SJCRH30 (cell line): ENCODE data around the gene ANO7. TPM values are rescaled to one million over a fixed set of nuclear protein-coding genes. Genes with fewer than 3 reads are reported as not detected.

ENCODE experiments used
- DNase-seq, 2 experiments: peaks; one replicate each; pipeline ENCODE4 v3.0.0-alpha.2; 2015 to 2020
- H3K27ac ChIP-seq: fragments of 250-450 bp; sonication (Bioruptor Pico); 2 replicates; pipeline ENCODE4 v1.5.1; 2020; ENCODE audit warnings: mild to moderate bottlenecking, moderate library complexity
- H3K27me3 ChIP-seq: fragments of 250-450 bp; sonication (Bioruptor Pico); 2 replicates; pipeline ENCODE4 v1.5.1; 2020; ENCODE audit warnings: mild to moderate bottlenecking, moderate library complexity
- H3K36me3 ChIP-seq: fragments of 250-450 bp; sonication (Bioruptor Pico); 2 replicates; pipeline ENCODE4 v1.5.1; 2020; ENCODE audit warnings: mild to moderate bottlenecking, moderate library complexity
- H3K4me1 ChIP-seq: fragments of 250-450 bp; sonication (Bioruptor Pico); 2 replicates; pipeline ENCODE4 v1.5.1; 2020; ENCODE audit warnings: mild to moderate bottlenecking, moderate library complexity
- H3K4me3 ChIP-seq: fragments of 250-450 bp; sonication (Bioruptor Pico); 2 replicates; pipeline ENCODE4 v1.5.1; 2020; ENCODE audit warnings: mild to moderate bottlenecking, moderate library complexity
- H3K9me3 ChIP-seq: fragments of 250-450 bp; sonication (Bioruptor Pico); replicated peaks from 2 replicates; pipeline ENCODE4 v1.5.1; 2020; ENCODE audit warnings: mild to moderate bottlenecking, moderate library complexity
- total RNA-seq: library from RNA; depleted of rRNA; stranded (reverse); fragments of >200 nt; shearing (Covaris generic); gene quantifications from 2 replicates; pipeline ENCODE4 v1.2.3, GENCODE V29; 2014

ANO7 gene
- total RNA-seq, 1 experiment from 2014 or later = 2.3 TPM

- Histone ChIP-seq H3K27ac (no peak overlapping the region), H3K4me3 (no peak overlapping the region), H3K36me3 (peaks cover 87% of the 10 kb centered on the region), H3K9me3 (no peaks in the 10 kb centered on the region), H3K27me3 (no peaks in the 10 kb centered on the region), H3K4me1 (no peaks in the 10 kb centered on the region)
- no peak for DNase-seq
These were observed 73.2 kb downstream of the ANO7 start for GRCh38 chr2:241261628-241262027.

- H3K4me1 ChIP-seq = no peaks in the 10 kb centered on the region
- no peak for DNase-seq
- H3K4me3 ChIP-seq = no peak overlapping the region
- H3K27me3 ChIP-seq = no peaks in the 10 kb centered on the region
- no peaks in the 10 kb centered on the region for H3K9me3 ChIP-seq
- peaks cover 84% of the 10 kb centered on the region for H3K36me3 ChIP-seq
- no peak overlapping the region for H3K27ac ChIP-seq
These were observed 74.6 kb downstream of the ANO7 start for GRCh38 chr2:241263061-241263460.

- DNase-seq = no peak
- no peak overlapping the region for H3K4me3 ChIP-seq
- H3K27ac ChIP-seq = no peak overlapping the region
- H3K4me1 ChIP-seq = no peaks in the 10 kb centered on the region
- H3K27me3 ChIP-seq = no peaks in the 10 kb centered on the region
- H3K9me3 ChIP-seq = no peaks in the 10 kb centered on the region
- H3K36me3 ChIP-seq = peaks cover 76% of the 10 kb centered on the region
These were observed 77.0 kb downstream of the ANO7 start for GRCh38 chr2:241265506-241265905.

- Histone ChIP-seq H3K4me1 (peaks cover 4% of the 10 kb centered on the region), H3K27ac (no peak overlapping the region), H3K36me3 (peaks cover 59% of the 10 kb centered on the region), H3K9me3 (no peaks in the 10 kb centered on the region), H3K27me3 (no peaks in the 10 kb centered on the region), H3K4me3 (no peak overlapping the region)
- DNase-seq = no peak
These were observed 79.0 kb downstream of the ANO7 start for GRCh38 chr2:241267249-241268067.

- Histone ChIP-seq H3K4me3 (no peak overlapping the region), H3K9me3 (no peaks in the 10 kb centered on the region), H3K27ac (no peak overlapping the region), H3K27me3 (no peaks in the 10 kb centered on the region), H3K4me1 (peaks cover 4% of the 10 kb centered on the region), H3K36me3 (peaks cover 51% of the 10 kb centered on the region)
- no peak for DNase-seq
These were observed 79.8 kb downstream of the ANO7 start for GRCh38 chr2:241268306-241268705.

GRCh38 chr2:241268716-241269445 is 80.4 kb downstream of the ANO7 start:
- peaks cover 45% of the 10 kb centered on the region for H3K36me3 ChIP-seq
- H3K9me3 ChIP-seq = no peaks in the 10 kb centered on the region
- H3K4me3 ChIP-seq = no peak overlapping the region
- DNase-seq = no peak
- H3K4me1 ChIP-seq = peaks cover 4% of the 10 kb centered on the region
- no peak overlapping the region for H3K27ac ChIP-seq
- H3K27me3 ChIP-seq = no peaks in the 10 kb centered on the region

GRCh38 chr2:241269707-241270520 is 81.4 kb downstream of the ANO7 start:
- no peak overlapping the region for H3K27ac ChIP-seq
- H3K27me3 ChIP-seq = no peaks in the 10 kb centered on the region
- peaks cover 38% of the 10 kb centered on the region for H3K36me3 ChIP-seq
- H3K4me3 ChIP-seq = no peak overlapping the region
- DNase-seq = no peak
- no peaks in the 10 kb centered on the region for H3K9me3 ChIP-seq
- peaks cover 4% of the 10 kb centered on the region for H3K4me1 ChIP-seq

- peaks cover 4% of the 10 kb centered on the region for H3K4me1 ChIP-seq
- H3K9me3 ChIP-seq = 0 out of 2 replicates have a peak, but pooled peaks cover 1% of the 10 kb centered on the region
- H3K27me3 ChIP-seq = no peaks in the 10 kb centered on the region
- no peak overlapping the region for H3K27ac ChIP-seq
- H3K4me3 ChIP-seq = no peak overlapping the region
- H3K36me3 ChIP-seq = peaks cover 34% of the 10 kb centered on the region
- DNase-seq = no peak
These were observed 82.1 kb downstream of the ANO7 start for GRCh38 chr2:241270531-241270930.

GRCh38 chr2:241271706-241272302 is 83.3 kb downstream of the ANO7 start:
- H3K4me1 ChIP-seq = peaks cover 4% of the 10 kb centered on the region
- H3K4me3 ChIP-seq = peak overlapping the region; percentile 97
- DNase-seq = peak; percentile 76 to 80
- 0 out of 2 replicates have a peak, but pooled peaks cover 4% of the 10 kb centered on the region for H3K9me3 ChIP-seq
- H3K27ac ChIP-seq = peak overlapping the region; percentile 49; the same call in 1 of the 2 replicates
- peaks cover 22% of the 10 kb centered on the region for H3K36me3 ChIP-seq
- H3K27me3 ChIP-seq = no peaks in the 10 kb centered on the region

- H3K4me3 ChIP-seq = peak overlapping the region; percentile 97
- 0 out of 2 replicates have a peak, but pooled peaks cover 4% of the 10 kb centered on the region for H3K9me3 ChIP-seq
- H3K4me1 ChIP-seq = peaks cover 4% of the 10 kb centered on the region
- H3K27ac ChIP-seq = peak overlapping the region; percentile 49; the same call in 1 of the 2 replicates
- H3K27me3 ChIP-seq = no peaks in the 10 kb centered on the region
- peaks cover 17% of the 10 kb centered on the region for H3K36me3 ChIP-seq
- DNase-seq = peak; percentile 70 to 77
These were observed 84.1 kb downstream of the ANO7 start for GRCh38 chr2:241272303-241273209.

GRCh38 chr2:241273210-241274020 is 84.9 kb downstream of the ANO7 start:
- no peaks in the 10 kb centered on the region for H3K27me3 ChIP-seq

GRCh38 chr2:241274127-241274526 is 85.7 kb downstream of the ANO7 start:
- Histone ChIP-seq H3K4me3 (no peak overlapping the region), H3K27ac (no peak overlapping the region), H3K4me1 (peaks cover 4% of the 10 kb centered on the region), H3K27me3 (no peaks in the 10 kb centered on the region), H3K9me3 (0 out of 2 replicates have a peak, but pooled peaks cover 4% of the 10 kb centered on the region), H3K36me3 (peaks cover 4% of the 10 kb centered on the region; the same call in 1 of the 2 replicates)
- no peak for DNase-seq

More at GRCh38 chr2:241273210-241274020, 84.9 kb downstream of the ANO7 start:
- peaks cover 9% of the 10 kb centered on the region; the same call in 1 of the 2 replicates for H3K36me3 ChIP-seq
- H3K4me1 ChIP-seq = peaks cover 4% of the 10 kb centered on the region
- H3K27ac ChIP-seq = peak overlapping the region; percentile 12; the same call in 1 of the 2 replicates
- DNase-seq = no peak
- H3K9me3 ChIP-seq = 0 out of 2 replicates have a peak, but pooled peaks cover 4% of the 10 kb centered on the region
- H3K4me3 ChIP-seq = peak overlapping the region; percentile 97
